ENCODE measurements around the gene HS3ST1.

DNA sequence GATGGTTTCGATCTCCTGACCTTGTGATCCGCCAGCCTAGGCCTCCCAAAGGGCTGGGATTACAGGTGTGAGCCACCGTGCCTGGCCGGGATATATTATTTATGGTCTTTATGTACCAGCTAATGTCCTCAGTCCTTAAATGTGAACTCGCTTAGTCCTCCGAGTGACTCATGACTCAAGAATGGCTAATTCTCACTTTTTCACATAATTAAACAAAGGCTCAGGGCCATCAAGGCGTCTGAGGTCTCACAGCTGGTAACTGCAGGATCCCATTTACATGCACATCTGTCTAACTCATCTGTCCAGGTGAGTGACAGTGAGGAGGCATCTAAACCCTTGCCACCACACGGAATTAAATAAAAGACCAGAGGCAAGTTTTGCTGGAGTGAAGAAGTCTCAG lies 73.5 kb downstream of the HS3ST1 start:
- TF ChIP-seq POLR2A (IDR thresholded peaks at IDR 0.05; ENCODE audit: low read depth, low read length) (no peak), POLR2AphosphoS5 (IDR thresholded peaks at IDR 0.05; ENCODE audit: low read depth, low read length) (no peak)

Data from GM12891 (cell line).